ENCODE results near the gene MUC4. TPM values are rescaled to one million over a fixed set of nuclear protein-coding genes. Genes with fewer than 3 reads are reported as not detected.

Gene MUC4
- total and polyA plus RNA-seq, 4 donors, result not detected

DNA sequence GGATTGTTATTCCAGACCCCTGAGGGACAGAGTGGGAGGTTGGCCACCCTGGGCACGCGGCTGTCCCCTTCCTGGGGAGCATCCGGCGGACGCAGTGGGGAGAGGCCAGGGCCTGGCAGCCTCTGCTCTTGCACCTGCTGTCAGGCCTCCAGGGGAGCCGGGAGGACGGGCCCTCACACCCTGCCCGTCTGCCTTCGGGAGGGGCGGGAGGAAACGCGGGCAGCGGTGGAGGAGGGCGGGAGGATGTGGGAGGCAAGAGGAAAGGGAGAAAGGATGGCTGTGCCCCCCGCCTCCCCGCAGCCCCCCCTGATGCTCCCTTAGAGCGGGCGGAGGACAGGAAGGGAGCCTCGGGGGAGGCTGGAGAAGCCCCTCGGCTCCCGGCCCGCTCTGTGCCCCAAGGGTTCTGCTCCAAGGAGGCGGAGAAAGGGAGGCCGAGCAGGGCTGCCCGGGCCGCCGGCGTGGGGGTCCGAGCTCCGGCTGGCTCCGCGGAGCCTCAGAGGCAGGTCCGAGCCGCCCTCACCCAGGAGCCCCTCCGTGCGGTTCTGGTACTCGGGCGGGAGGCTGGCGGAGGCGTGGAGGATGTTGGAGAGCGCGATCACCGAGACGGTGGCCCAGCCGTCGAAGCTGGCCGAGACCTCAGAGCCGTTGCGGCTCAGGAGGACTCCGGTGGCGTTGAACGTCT is 50.0 kb downstream of the MUC4 start:
- Histone ChIP-seq H3K9me3 (ENCODE audit: control insufficient read depth in 4 of 4, low read length in 3 of 4) (no peaks in the 10 kb centered on the region), H3K27me3 (ENCODE audit: control insufficient read depth in 4 of 4, insufficient read depth in 4 of 4, low read length in 3 of 4) (peaks cover 0 to 2% (median 0%) of the 10 kb centered on the region in 4 donors), H3K4me3 (ENCODE audit: low read depth in 1 of 3, low read length in 3 of 3) (no peak overlapping the region), H3K27ac (ENCODE audit: low read depth in 1 of 2, low read length in 2 of 2) (no peak overlapping the region), H3K9ac (ENCODE audit: low read depth in 1 of 2, low read length in 2 of 2) (no peak overlapping the region), H3K36me3 (ENCODE audit: control insufficient read depth in 4 of 4, insufficient read depth in 3 of 4, low read depth in 1 of 4, low read length in 3 of 4) (no peaks in the 10 kb centered on the region), H3K4me1 (ENCODE audit: control insufficient read depth in 4 of 4, insufficient read depth in 4 of 4, low read length in 3 of 4) (peaks cover 0 to 3% (median 0%) of the 10 kb centered on the region in 4 donors)
- WGBS, result 19% methylated on average over 52 of the region's 52 CpGs
- TF ChIP-seq JUND (IDR thresholded peaks at IDR 0.05) (no peak), RXRA (IDR thresholded peaks at IDR 0.05) (no peak), SP1 (IDR thresholded peaks at IDR 0.05) (no peak), NR2F2 (IDR thresholded peaks at IDR 0.05) (no peak), RAD21 (IDR thresholded peaks at IDR 0.05) (no peak), GABPA (IDR thresholded peaks at IDR 0.05 in 1 of 2, conservative IDR thresholded peaks at IDR 0.05 in 1 of 2) (no peak), EGR1 (IDR thresholded peaks at IDR 0.05; ENCODE audit: low read depth in 2 of 2) (no peak), YY1 (IDR thresholded peaks at IDR 0.05) (no peak), TAF1 (conservative IDR thresholded peaks at IDR 0.05) (no peak), HNF4A (conservative IDR thresholded peaks at IDR 0.05) (no peak), FOXA2 (IDR thresholded peaks at IDR 0.05) (no peak), HNF4G (IDR thresholded peaks at IDR 0.05) (no peak)
- TF ChIP-seq, protein P1, sequence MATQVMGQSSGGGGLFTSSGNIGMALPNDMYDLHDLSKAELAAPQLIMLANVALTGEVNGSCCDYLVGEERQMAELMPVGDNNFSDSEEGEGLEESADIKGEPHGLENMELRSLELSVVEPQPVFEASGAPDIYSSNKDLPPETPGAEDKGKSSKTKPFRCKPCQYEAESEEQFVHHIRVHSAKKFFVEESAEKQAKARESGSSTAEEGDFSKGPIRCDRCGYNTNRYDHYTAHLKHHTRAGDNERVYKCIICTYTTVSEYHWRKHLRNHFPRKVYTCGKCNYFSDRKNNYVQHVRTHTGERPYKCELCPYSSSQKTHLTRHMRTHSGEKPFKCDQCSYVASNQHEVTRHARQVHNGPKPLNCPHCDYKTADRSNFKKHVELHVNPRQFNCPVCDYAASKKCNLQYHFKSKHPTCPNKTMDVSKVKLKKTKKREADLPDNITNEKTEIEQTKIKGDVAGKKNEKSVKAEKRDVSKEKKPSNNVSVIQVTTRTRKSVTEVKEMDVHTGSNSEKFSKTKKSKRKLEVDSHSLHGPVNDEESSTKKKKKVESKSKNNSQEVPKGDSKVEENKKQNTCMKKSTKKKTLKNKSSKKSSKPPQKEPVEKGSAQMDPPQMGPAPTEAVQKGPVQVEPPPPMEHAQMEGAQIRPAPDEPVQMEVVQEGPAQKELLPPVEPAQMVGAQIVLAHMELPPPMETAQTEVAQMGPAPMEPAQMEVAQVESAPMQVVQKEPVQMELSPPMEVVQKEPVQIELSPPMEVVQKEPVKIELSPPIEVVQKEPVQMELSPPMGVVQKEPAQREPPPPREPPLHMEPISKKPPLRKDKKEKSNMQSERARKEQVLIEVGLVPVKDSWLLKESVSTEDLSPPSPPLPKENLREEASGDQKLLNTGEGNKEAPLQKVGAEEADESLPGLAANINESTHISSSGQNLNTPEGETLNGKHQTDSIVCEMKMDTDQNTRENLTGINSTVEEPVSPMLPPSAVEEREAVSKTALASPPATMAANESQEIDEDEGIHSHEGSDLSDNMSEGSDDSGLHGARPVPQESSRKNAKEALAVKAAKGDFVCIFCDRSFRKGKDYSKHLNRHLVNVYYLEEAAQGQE (IDR thresholded peaks at IDR 0.05), result no peak
- TF ChIP-seq, protein P2, sequence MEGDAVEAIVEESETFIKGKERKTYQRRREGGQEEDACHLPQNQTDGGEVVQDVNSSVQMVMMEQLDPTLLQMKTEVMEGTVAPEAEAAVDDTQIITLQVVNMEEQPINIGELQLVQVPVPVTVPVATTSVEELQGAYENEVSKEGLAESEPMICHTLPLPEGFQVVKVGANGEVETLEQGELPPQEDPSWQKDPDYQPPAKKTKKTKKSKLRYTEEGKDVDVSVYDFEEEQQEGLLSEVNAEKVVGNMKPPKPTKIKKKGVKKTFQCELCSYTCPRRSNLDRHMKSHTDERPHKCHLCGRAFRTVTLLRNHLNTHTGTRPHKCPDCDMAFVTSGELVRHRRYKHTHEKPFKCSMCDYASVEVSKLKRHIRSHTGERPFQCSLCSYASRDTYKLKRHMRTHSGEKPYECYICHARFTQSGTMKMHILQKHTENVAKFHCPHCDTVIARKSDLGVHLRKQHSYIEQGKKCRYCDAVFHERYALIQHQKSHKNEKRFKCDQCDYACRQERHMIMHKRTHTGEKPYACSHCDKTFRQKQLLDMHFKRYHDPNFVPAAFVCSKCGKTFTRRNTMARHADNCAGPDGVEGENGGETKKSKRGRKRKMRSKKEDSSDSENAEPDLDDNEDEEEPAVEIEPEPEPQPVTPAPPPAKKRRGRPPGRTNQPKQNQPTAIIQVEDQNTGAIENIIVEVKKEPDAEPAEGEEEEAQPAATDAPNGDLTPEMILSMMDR (IDR thresholded peaks at IDR 0.05; ENCODE audit: low read depth, low read length, missing input control), result no peak
- TF ChIP-seq, protein P3, sequence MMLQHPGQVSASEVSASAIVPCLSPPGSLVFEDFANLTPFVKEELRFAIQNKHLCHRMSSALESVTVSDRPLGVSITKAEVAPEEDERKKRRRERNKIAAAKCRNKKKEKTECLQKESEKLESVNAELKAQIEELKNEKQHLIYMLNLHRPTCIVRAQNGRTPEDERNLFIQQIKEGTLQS (IDR thresholded peaks at IDR 0.05), result no peak
- TF ChIP-seq, protein P4, sequence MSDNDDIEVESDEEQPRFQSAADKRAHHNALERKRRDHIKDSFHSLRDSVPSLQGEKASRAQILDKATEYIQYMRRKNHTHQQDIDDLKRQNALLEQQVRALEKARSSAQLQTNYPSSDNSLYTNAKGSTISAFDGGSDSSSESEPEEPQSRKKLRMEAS (IDR thresholded peaks at IDR 0.05), result no peak
- TF ChIP-seq, protein P5, sequence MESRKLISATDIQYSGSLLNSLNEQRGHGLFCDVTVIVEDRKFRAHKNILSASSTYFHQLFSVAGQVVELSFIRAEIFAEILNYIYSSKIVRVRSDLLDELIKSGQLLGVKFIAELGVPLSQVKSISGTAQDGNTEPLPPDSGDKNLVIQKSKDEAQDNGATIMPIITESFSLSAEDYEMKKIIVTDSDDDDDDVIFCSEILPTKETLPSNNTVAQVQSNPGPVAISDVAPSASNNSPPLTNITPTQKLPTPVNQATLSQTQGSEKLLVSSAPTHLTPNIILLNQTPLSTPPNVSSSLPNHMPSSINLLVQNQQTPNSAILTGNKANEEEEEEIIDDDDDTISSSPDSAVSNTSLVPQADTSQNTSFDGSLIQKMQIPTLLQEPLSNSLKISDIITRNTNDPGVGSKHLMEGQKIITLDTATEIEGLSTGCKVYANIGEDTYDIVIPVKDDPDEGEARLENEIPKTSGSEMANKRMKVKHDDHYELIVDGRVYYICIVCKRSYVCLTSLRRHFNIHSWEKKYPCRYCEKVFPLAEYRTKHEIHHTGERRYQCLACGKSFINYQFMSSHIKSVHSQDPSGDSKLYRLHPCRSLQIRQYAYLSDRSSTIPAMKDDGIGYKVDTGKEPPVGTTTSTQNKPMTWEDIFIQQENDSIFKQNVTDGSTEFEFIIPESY (IDR thresholded peaks at IDR 0.05), result no peak
- DNase-seq (ENCODE audit: low spot score), result no peak

Data from liver (tissue), 9 donors.